NCI-H1436 treated with DMSO at 0.1 percent for 48 hours (cell line): ENCODE results near the gene LRRIQ1.

Experiments
- DNase-seq: peaks from one replicate; lab custom pipeline; 2025; lab: John Stamatoyannopoulos, UW

LRRIQ1 gene

GRCh38 chr12:85280165-85280983 is 244.2 kb downstream of the LRRIQ1 start, which contains the start of gene ALX1:
Gene ALX1 (plus strand): TSS chr12:85280220. CDS start chr12:85280262, 42 bp downstream.
- DNase-seq: no peak

GRCh38 chr12:85280984-85281630 is 245.0 kb downstream of the LRRIQ1 start:
- DNase-seq: no peak

- DNase-seq: no peak
Measured at GRCh38 chr12:85281636-85282312, 245.6 kb downstream of the LRRIQ1 start.

GRCh38 chr12:85283560-85283959 is 247.4 kb downstream of the LRRIQ1 start:
- DNase-seq: no peak
